ENCODE measurements around the gene MTOR.
A peak's percentile ranks its signal among the peaks of the same experiment; 100 is the strongest.

MTOR gene

DNA sequence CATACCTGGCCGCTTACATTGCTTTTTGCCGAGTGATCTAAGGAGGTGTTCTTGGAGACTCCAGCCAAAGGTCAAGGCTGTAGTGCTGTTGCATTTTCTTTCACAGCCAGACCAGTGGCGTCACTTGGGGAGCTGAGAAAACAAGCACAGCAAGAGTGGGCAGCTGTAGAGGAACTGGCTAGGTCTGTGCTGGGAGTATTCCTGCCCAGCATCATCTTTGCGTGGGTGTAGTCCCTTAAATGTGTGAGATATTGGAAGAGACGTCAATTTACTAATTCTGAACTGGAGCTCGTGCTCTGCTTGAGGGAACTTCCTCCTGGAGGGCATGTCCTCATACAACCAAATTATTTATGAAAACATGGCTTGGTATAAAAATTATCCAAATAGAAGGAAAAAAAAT lies 20.8 kb upstream of the MTOR start:
- Histone ChIP-seq H3K27me3 (ENCODE audit: insufficient read depth, low read length, poor library complexity, severe bottlenecking) (no peaks in the 10 kb centered on the region), H3K36me3 (ENCODE audit: insufficient read depth, low read length) (peaks cover 24% of the 10 kb centered on the region; the same call in 1 of the 2 replicates), H4K20me1 (ENCODE audit: insufficient read depth, low read length, poor library complexity, severe bottlenecking) (no peaks in the 10 kb centered on the region), H3K79me2 (ENCODE audit: insufficient read depth, low read length) (peaks cover 82% of the 10 kb centered on the region), H3K9me2 (replicated peaks; ENCODE audit: low read depth, low read length) (no peaks in the 10 kb centered on the region), H3K9me3 (ENCODE audit: insufficient read depth, low read depth, low read length) (no peaks in the 10 kb centered on the region), H3K4me2 (ENCODE audit: low read depth, low read length, poor library complexity, severe bottlenecking) (no peak overlapping the region), H3K4me3 (ENCODE audit: low read length, poor library complexity, severe bottlenecking) (no peak overlapping the region), H3K4me1 (ENCODE audit: insufficient read depth, low read length, poor library complexity, severe bottlenecking) (peaks cover 27% of the 10 kb centered on the region), H3K9ac (ENCODE audit: low read depth, low read length, poor library complexity, severe bottlenecking) (no peak overlapping the region), H3F3A (ENCODE audit: low read depth) (no peaks in the 10 kb centered on the region), H2AFZ (ENCODE audit: low read length) (no peak overlapping the region)
- TF ChIP-seq EZH2phosphoT487 (IDR thresholded peaks at IDR 0.05; ENCODE audit: borderline replicate concordance) = no peak
- TF ChIP-seq, protein P1, sequence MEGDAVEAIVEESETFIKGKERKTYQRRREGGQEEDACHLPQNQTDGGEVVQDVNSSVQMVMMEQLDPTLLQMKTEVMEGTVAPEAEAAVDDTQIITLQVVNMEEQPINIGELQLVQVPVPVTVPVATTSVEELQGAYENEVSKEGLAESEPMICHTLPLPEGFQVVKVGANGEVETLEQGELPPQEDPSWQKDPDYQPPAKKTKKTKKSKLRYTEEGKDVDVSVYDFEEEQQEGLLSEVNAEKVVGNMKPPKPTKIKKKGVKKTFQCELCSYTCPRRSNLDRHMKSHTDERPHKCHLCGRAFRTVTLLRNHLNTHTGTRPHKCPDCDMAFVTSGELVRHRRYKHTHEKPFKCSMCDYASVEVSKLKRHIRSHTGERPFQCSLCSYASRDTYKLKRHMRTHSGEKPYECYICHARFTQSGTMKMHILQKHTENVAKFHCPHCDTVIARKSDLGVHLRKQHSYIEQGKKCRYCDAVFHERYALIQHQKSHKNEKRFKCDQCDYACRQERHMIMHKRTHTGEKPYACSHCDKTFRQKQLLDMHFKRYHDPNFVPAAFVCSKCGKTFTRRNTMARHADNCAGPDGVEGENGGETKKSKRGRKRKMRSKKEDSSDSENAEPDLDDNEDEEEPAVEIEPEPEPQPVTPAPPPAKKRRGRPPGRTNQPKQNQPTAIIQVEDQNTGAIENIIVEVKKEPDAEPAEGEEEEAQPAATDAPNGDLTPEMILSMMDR (conservative IDR thresholded peaks at IDR 0.05; ENCODE audit: low read length) = no peak

DNA sequence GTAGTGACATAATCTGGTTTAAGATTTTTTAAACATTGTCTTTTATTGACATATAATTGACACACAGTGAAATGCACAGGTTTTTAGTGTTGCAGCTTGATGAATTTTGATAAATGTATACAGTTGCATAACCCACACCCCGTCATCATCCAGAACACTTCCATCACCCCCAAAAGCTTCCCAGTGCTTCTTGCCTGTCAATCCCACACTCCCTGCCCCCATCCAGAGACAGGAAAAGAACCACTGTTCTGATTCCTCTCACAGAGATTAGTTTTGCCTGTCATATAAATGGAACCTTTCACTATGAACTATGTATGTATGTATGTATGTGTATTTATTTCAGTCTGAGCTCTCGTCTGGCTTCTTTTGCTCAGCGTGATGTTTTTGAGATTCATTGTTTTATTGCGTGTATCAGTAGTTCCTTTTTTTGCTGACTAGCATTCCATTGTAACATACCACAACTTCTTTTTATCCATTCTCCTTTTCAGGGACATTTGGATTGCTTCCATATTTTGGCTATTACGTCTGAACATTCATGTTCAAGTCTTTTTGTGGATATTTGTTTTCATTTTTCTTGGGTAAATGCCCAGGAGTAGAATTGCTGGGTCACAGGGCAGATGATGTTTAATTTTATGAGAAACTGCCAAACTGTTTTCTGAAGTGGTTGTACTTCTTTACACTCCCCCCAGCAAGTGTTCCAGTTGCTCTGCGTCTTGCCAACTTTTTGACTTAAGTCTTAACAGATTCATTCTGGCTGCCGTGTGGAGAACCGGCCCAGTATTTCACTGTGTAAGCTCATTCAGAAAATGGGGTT lies 19.4 kb upstream of the MTOR start:
- H3K4me3 ChIP-seq (ENCODE audit: low read length, poor library complexity, severe bottlenecking) = peak overlapping the region; percentile 63
- H3K27me3 ChIP-seq (ENCODE audit: insufficient read depth, low read length, poor library complexity, severe bottlenecking) = no peaks in the 10 kb centered on the region
- H3K4me2 ChIP-seq (ENCODE audit: low read depth, low read length, poor library complexity, severe bottlenecking) = peak overlapping the region; percentile 81
- peaks cover 38% of the 10 kb centered on the region for H3K4me1 ChIP-seq (ENCODE audit: insufficient read depth, low read length, poor library complexity, severe bottlenecking)
- peak overlapping the region; percentile 66 for H3K9ac ChIP-seq (ENCODE audit: low read depth, low read length, poor library complexity, severe bottlenecking)
- H2AFZ ChIP-seq (ENCODE audit: low read length) = peak overlapping the region; percentile 26; the same call in 1 of the 2 replicates
- peaks cover 16% of the 10 kb centered on the region; the same call in 1 of the 2 replicates for H3K36me3 ChIP-seq (ENCODE audit: insufficient read depth, low read length)
- H4K20me1 ChIP-seq (ENCODE audit: insufficient read depth, low read length, poor library complexity, severe bottlenecking) = no peaks in the 10 kb centered on the region
- TF ChIP-seq, protein P1 (conservative IDR thresholded peaks at IDR 0.05; ENCODE audit: low read length) = no peak
- H3K79me2 ChIP-seq (ENCODE audit: insufficient read depth, low read length) = peaks cover 88% of the 10 kb centered on the region
- H3K9me3 ChIP-seq (ENCODE audit: insufficient read depth, low read depth, low read length) = no peaks in the 10 kb centered on the region
- no peaks in the 10 kb centered on the region for H3K9me2 ChIP-seq (replicated peaks; ENCODE audit: low read depth, low read length)
- H3F3A ChIP-seq (ENCODE audit: low read depth) = no peaks in the 10 kb centered on the region

DNA sequence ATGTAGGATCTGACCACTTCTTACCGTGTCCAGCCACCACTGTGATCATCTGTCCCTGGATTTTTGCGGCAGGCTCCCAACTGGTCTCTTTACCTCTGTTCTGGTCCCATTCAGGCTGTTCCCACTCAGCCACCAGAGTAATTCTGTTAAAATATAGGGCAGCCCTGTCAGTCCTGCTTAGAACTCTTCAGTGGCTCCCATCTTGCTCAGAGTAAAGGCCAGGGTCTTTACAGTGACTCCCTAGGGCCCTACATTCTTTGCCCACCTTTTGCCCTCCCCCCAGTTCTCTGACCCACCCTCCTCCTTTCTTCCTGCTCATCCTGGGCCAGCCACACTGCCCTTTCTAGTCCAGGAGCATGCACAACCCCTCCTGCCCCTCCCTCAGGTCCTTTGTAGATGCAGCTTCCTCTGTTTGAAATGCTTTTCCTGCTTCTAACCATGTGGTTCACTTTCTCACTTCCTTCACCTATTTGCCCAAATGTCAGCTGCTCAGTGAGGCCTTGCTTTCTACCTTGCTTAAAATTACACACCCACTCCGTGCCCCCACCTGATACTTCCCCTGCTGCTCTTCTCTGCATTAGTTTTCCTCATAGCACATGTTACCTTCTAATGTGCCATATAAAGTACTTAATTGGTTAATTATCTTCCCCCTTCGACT lies 18.5 kb upstream of the MTOR start:
- Histone ChIP-seq H3K79me2 (ENCODE audit: insufficient read depth, low read length) (peaks cover 93% of the 10 kb centered on the region), H3F3A (ENCODE audit: low read depth) (no peaks in the 10 kb centered on the region), H3K4me1 (ENCODE audit: insufficient read depth, low read length, poor library complexity, severe bottlenecking) (peaks cover 43% of the 10 kb centered on the region), H3K4me3 (ENCODE audit: low read length, poor library complexity, severe bottlenecking) (peak overlapping the region; percentile 63), H3K27me3 (ENCODE audit: insufficient read depth, low read length, poor library complexity, severe bottlenecking) (no peaks in the 10 kb centered on the region), H4K20me1 (ENCODE audit: insufficient read depth, low read length, poor library complexity, severe bottlenecking) (no peaks in the 10 kb centered on the region), H2AFZ (ENCODE audit: low read length) (peak overlapping the region; percentile 26; the same call in 1 of the 2 replicates), H3K36me3 (ENCODE audit: insufficient read depth, low read length) (peaks cover 8% of the 10 kb centered on the region; the same call in 1 of the 2 replicates), H3K9me2 (replicated peaks; ENCODE audit: low read depth, low read length) (no peaks in the 10 kb centered on the region), H3K9ac (ENCODE audit: low read depth, low read length, poor library complexity, severe bottlenecking) (peak overlapping the region; percentile 66), H3K9me3 (ENCODE audit: insufficient read depth, low read depth, low read length) (no peaks in the 10 kb centered on the region), H3K4me2 (ENCODE audit: low read depth, low read length, poor library complexity, severe bottlenecking) (peak overlapping the region; percentile 81)
- TF ChIP-seq EZH2phosphoT487 (IDR thresholded peaks at IDR 0.05; ENCODE audit: borderline replicate concordance) = no peak
- TF ChIP-seq, protein P1 (conservative IDR thresholded peaks at IDR 0.05; ENCODE audit: low read length) = no peak
